Mucosa of descending colon (tissue), 3 donors: ENCODE results near the gene CEP112. TPM values are rescaled to one million over a fixed set of nuclear protein-coding genes. Genes with fewer than 3 reads are reported as not detected.

ENCODE experiments used
- ATAC-seq: fragments of 200-7000 bp; cut with Tn5 transposase; one replicate; pipeline ENCODE4 v1.9.1; 2020; ENCODE audit warnings: mild to moderate bottlenecking, moderate library complexity
- DNase-seq, 3 donors: peaks; one replicate each; pipeline ENCODE4 v3.0.0-alpha.2; 2020
- H3K36me3 ChIP-seq: fragments of 200-600 bp; one replicate; pipeline ENCODE4 v1.8.0; 2021; ENCODE audit warnings: low read depth, mild to moderate bottlenecking
- H3K4me1 ChIP-seq: fragments of 200-600 bp; one replicate; pipeline ENCODE4 v1.8.0; 2021; ENCODE audit warnings: low read depth, mild to moderate bottlenecking
- H3K4me3 ChIP-seq: fragments of 200-600 bp; one replicate; pipeline ENCODE4 v1.8.0; 2021; ENCODE audit warnings: mild to moderate bottlenecking
- H3K9me3 ChIP-seq: fragments of 200-600 bp; one replicate; pipeline ENCODE4 v1.8.0; 2021; ENCODE audit warnings: mild to moderate bottlenecking
- intact Hi-C, 2 donors: fragments of 100-400 bp; cut with DNase I in 1 of 2; cut with micrococcal nuclease in 1 of 2; formaldehyde crosslinking; loops; one replicate each; pipeline versions ENCODE4 v1.11.0 to v1.11.1; 2022; cut with DNase I, micrococcal nuclease
- total RNA-seq, 3 donors: library from RNA; stranded (reverse); fragmentation: NEBNext Ultra II Directional in 2 of 3; extraction: Animal tissue kit (Norgen Biotek cat#: 25700) in 2 of 3; gene quantifications; one replicate each; pipeline versions ENCODE4 v1.2.1 to v1.2.4, GENCODE V29; 2021 to 2023
- TF ChIP-seq, protein P1 (sequence below): fragments of 200-600 bp; IDR thresholded peaks from one replicate; pipeline ENCODE4 v1.8.0; 2022; ENCODE audit warnings: antibody characterized with exemption, mild to moderate bottlenecking
- donor health status: DM: no; HTN: no; CAD: no; lungs with moderate emphysema.
- donor health status: DM: no; HTN: no; CAD: no.
- donor health status: DM: no; HTN: yes; CAD: no.

CEP112 gene
- total RNA-seq, 3 donors from 2014 or later, result 6.3 to 18.5 (median 7.0) TPM

GRCh38 chr17:66215529-66215911 is 23.6 kb upstream of the CEP112 start:
- Histone ChIP-seq H3K4me3 (no peak overlapping the region), H3K36me3 (no peaks in the 10 kb centered on the region), H3K9me3 (no peaks in the 10 kb centered on the region), H3K4me1 (no peaks in the 10 kb centered on the region)
- intact Hi-C loops, result no loop called here
- TF ChIP-seq, protein P1, sequence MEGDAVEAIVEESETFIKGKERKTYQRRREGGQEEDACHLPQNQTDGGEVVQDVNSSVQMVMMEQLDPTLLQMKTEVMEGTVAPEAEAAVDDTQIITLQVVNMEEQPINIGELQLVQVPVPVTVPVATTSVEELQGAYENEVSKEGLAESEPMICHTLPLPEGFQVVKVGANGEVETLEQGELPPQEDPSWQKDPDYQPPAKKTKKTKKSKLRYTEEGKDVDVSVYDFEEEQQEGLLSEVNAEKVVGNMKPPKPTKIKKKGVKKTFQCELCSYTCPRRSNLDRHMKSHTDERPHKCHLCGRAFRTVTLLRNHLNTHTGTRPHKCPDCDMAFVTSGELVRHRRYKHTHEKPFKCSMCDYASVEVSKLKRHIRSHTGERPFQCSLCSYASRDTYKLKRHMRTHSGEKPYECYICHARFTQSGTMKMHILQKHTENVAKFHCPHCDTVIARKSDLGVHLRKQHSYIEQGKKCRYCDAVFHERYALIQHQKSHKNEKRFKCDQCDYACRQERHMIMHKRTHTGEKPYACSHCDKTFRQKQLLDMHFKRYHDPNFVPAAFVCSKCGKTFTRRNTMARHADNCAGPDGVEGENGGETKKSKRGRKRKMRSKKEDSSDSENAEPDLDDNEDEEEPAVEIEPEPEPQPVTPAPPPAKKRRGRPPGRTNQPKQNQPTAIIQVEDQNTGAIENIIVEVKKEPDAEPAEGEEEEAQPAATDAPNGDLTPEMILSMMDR, result no peak
- ATAC-seq (no peak), DNase-seq (no peak)

DNA sequence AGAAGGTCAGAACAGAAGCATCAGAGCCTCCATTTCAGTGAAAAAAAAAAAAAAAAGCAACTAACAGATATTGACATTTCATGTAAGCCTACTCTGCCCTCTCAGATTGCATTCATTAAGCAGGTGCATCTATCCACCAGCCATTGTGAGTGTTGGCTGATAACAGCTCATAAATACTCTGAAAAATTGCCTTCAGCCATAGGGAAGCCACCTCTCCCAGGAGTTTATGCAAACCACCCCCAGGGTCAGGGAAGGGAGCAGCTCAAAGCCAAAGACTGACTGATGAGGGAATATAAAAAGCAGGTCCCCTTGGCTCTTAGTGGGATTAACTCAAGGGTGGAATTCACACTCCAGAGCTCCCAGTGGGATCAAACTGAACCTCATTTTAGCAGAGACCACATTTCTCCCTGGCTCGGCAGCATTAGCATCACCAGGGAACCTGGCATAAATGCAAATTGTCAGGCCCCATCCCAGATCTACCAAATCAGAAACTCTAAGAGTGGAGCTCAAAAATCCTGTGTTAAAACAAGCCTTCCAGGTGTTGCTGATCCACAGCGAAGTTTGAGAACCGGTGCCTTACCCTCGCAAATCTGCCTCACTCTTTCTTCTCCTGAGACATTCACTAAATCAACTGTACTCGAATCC is 23.1 kb upstream of the CEP112 start:
- Histone ChIP-seq H3K36me3 (no peaks in the 10 kb centered on the region), H3K4me3 (no peak overlapping the region), H3K4me1 (no peaks in the 10 kb centered on the region), H3K9me3 (no peaks in the 10 kb centered on the region)
- TF ChIP-seq, protein P1, result no peak
- intact Hi-C loops, result no loop called here
- DNase-seq (no peak), ATAC-seq (no peak)

GRCh38 chr17:66211047-66211810 is 19.3 kb upstream of the CEP112 start:
- ATAC-seq (no peak), DNase-seq (no peak)
- intact Hi-C loops, result no loop called here
- TF ChIP-seq, protein P1, result no peak
- Histone ChIP-seq H3K4me3 (no peak overlapping the region), H3K36me3 (no peaks in the 10 kb centered on the region), H3K9me3 (no peaks in the 10 kb centered on the region), H3K4me1 (no peaks in the 10 kb centered on the region)

GRCh38 chr17:66210208-66210574 is 18.3 kb upstream of the CEP112 start:
- TF ChIP-seq, protein P1, result no peak
- Histone ChIP-seq H3K9me3 (no peaks in the 10 kb centered on the region), H3K36me3 (no peaks in the 10 kb centered on the region), H3K4me1 (no peaks in the 10 kb centered on the region), H3K4me3 (no peak overlapping the region)
- ATAC-seq, result no peak
- DNase-seq, result no peak
- intact Hi-C loops, result no loop called here

DNA sequence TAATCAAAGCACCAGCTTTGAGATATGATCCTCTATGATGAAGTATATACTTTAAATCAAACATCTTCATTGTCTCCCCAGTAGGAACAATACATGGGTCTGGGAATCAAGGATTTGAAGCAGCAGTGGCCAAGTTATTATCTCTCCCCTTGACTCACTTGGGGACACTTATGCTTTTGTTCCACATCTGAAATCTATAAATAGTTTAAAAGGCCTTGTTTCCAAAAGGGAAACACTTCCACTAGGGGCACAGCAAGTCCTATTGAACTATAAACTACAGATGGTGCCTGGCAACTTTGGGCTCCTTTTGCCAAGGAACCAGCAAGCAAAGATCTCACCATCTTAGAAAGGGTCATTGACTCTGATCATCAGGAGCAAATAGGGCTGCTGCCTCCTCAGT is 16.0 kb upstream of the CEP112 start:
- ATAC-seq, result no peak
- H3K9me3 ChIP-seq, result no peaks in the 10 kb centered on the region
- H3K4me1 ChIP-seq, result no peaks in the 10 kb centered on the region
- DNase-seq, result no peak
- H3K4me3 ChIP-seq, result no peak overlapping the region
- intact Hi-C loops, result no loop called here
- H3K36me3 ChIP-seq, result no peaks in the 10 kb centered on the region
- TF ChIP-seq, protein P1, result no peak
